Measurements from ENCODE around the gene GREM1. TPM values are rescaled to one million over a fixed set of nuclear protein-coding genes. Genes with fewer than 3 reads are reported as not detected.

Gene GREM1
- total RNA-seq, 4 donors from 2014 or later = 0.44 to 7.8 (median 3.2) TPM; not detected in 1

DNA sequence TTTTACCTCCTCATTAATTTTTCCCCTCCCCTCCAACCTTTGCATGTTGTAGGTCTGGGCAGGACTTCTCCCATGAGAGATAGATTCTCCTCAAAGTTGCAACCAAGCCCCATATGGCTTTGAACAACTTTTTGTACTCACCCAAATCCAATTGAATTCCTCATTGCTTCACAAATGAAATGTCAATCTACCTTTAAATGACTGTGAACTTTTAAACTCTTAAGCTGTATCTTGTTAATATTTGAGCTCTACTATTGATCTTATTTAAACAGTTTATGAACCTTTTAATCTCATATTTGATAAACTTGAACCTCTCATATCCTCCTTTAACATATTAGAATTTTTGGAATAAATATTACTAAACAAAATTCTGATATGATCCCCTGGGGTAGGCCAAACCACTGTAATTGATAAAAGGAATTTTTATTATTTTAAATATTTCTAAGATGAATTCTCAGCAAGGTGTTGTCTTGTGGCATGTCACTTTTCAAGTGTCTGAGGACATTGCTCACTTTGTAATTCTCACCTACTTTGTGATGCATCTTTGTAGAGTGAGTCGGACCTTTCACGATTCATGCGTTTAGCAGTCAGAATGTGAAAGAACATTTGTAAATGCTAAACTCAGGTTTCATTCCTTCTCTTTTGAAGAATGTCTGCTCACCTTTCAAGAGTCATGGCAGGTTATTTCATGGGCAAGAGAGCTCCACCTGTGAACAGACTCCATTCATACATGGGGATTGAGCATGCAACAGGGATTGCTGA is 23.4 kb upstream of the GREM1 start:
- TF ChIP-seq POLR2A (IDR thresholded peaks at IDR 0.05) (no peak), CTCF (IDR thresholded peaks at IDR 0.05) (no peak)
- Histone ChIP-seq H3K9me3 (no peaks in the 10 kb centered on the region), H3K4me3 (replicated peaks in 1 of 3) (no peak overlapping the region), H3K4me1 (no peaks in the 10 kb centered on the region), H3K36me3 (no peaks in the 10 kb centered on the region), H3K27me3 (no peaks in the 10 kb centered on the region), H3K27ac (no peak overlapping the region)
- 96 to 98% methylated on average over 3 of the region's 3 CpGs for WGBS, 2 donors
- intact Hi-C loops (cut with DNase I) = no loop called here
- DNase-seq = no peak

DNA sequence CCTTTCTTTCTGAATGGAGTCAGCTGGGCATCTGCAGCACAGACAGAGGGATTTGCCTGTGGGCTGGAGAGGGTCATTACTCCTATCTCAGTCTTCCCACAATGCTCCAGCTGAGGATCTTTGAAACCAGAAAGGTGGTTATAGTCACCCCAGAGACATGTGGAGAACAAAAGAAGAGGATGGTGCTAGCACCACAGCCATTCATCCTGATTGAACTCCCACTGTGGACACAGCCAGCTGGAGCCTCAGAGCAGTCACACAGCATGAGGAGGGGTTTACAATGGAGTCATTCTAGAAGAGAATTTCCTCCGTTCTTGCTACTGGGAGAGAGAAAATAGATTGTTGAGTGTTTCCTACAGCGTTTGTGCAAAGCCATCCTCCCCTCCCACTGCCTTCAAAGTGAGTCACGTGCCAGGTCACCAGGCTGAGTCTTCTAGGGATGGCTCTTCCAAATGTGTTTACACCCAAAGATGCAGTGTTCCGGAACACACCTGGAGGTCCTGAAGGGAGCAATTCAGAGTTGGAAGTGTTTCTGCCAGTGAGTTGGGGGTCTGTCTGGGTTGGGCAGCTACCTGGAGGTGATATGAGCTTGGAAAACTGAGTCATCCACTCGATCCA is 18.9 kb upstream of the GREM1 start:
- no peaks in the 10 kb centered on the region for H3K27me3 ChIP-seq
- WGBS, 2 donors = 76 to 80% methylated on average over 4 to 5 of the region's 5 CpGs
- H3K4me3 ChIP-seq (replicated peaks in 1 of 3) = no peak overlapping the region
- H3K27ac ChIP-seq = no peak overlapping the region
- TF ChIP-seq CTCF (IDR thresholded peaks at IDR 0.05) = no peak
- TF ChIP-seq POLR2A (IDR thresholded peaks at IDR 0.05) = no peak
- DNase-seq = no peak
- H3K36me3 ChIP-seq = no peaks in the 10 kb centered on the region
- no peaks in the 10 kb centered on the region for H3K9me3 ChIP-seq
- H3K4me1 ChIP-seq = no peaks in the 10 kb centered on the region
- intact Hi-C loops (cut with DNase I) = no loop called here

DNA sequence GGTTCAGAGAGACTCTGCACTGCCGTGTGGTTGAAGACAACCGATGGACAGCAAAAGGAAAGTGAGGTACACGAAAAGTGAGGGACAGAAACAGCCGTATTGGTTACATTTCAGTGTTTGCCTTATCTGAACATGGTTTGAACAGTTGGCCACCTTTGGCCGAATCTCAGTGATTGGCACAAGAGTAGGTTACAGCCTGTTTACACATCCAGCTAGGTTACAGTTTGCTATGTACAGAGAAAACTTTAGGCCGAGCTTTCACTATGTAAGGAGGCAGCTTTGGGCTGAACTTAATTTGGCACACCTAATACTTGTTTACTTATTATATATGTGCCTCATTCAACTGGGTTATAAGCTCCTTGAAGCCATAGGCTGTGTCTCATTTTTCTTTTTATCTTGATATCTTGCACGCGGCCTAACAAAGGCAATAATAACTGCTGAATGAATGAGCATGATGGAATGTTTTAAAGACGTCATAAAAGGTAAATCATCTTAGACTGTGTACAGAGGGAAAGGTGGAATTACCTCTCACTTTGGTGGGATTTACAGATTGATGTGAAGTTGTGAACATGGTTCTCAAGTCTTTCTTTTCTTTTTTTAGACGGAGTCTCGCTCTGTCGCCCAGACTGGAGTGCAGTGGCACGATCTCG is 17.2 kb upstream of the GREM1 start:
- TF ChIP-seq CTCF (IDR thresholded peaks at IDR 0.05) (no peak), POLR2A (IDR thresholded peaks at IDR 0.05) (no peak)
- no peak for DNase-seq
- no peaks in the 10 kb centered on the region for H3K4me1 ChIP-seq
- H3K27me3 ChIP-seq = no peaks in the 10 kb centered on the region
- no peak overlapping the region for H3K4me3 ChIP-seq (replicated peaks in 1 of 3)
- intact Hi-C loops (cut with DNase I) = no loop called here
- H3K9me3 ChIP-seq = no peaks in the 10 kb centered on the region
- no peaks in the 10 kb centered on the region for H3K36me3 ChIP-seq
- no peak overlapping the region for H3K27ac ChIP-seq
- 90 to 94% methylated on average over 14 of the region's 14 CpGs for WGBS, 2 donors

GRCh38 chr15:32701863-32702262 is 15.9 kb upstream of the GREM1 start:
- H3K9me3 ChIP-seq = no peaks in the 10 kb centered on the region
- H3K4me3 ChIP-seq (replicated peaks in 1 of 3) = no peak overlapping the region
- DNase-seq = no peak
- H3K4me1 ChIP-seq = no peaks in the 10 kb centered on the region
- intact Hi-C loops (cut with DNase I) = no loop called here
- 59 to 64% methylated on average over 3 of the region's 3 CpGs for whole genome bisulfite sequencing, 2 donors
- no peak overlapping the region for H3K27ac ChIP-seq
- H3K36me3 ChIP-seq = no peaks in the 10 kb centered on the region
- no peaks in the 10 kb centered on the region for H3K27me3 ChIP-seq
- TF ChIP-seq POLR2A (IDR thresholded peaks at IDR 0.05) (no peak), CTCF (IDR thresholded peaks at IDR 0.05) (no peak)

All from thyroid gland (tissue), 4 donors.